GM12875 (cell line): ENCODE results near the gene TCOF1.

Source experiments
- H3K4me3 ChIP-seq: one replicate; pipeline ENCODE4 v1.5.1; 2011; ENCODE audit warnings: low read depth, low read length, control low read depth
- TF ChIP-seq, protein P1 (sequence below): IDR thresholded peaks from 2 replicates; pipeline ENCODE4 v1.5.1; 2011; ENCODE audit warnings: low read depth, mild to moderate bottlenecking, control low read depth, inconsistent platforms, low read length, moderate library complexity, borderline replicate concordance; ENCODE audit not compliant: insufficient read depth

TCOF1 gene

DNA sequence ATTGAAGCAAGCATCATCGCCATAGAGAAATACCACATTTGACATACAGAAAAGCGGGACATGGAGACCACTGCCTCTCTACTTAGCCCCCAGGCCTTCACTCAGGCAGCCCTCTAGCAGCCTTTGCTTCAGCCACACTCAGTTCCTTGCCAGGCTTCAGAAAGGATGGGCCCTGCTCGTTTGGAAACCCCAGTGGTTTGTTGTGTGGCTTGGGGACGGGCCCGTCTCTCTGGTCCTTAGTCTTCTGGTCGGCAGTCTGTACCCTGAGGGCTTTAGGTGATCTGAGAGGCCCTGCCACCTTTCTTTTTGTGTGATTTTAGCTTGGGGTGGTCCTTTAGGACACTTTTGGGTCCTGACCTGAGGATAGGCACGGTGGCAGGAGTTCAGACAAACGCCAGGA is 33.7 kb upstream of the TCOF1 start:
- TF ChIP-seq, protein P1, sequence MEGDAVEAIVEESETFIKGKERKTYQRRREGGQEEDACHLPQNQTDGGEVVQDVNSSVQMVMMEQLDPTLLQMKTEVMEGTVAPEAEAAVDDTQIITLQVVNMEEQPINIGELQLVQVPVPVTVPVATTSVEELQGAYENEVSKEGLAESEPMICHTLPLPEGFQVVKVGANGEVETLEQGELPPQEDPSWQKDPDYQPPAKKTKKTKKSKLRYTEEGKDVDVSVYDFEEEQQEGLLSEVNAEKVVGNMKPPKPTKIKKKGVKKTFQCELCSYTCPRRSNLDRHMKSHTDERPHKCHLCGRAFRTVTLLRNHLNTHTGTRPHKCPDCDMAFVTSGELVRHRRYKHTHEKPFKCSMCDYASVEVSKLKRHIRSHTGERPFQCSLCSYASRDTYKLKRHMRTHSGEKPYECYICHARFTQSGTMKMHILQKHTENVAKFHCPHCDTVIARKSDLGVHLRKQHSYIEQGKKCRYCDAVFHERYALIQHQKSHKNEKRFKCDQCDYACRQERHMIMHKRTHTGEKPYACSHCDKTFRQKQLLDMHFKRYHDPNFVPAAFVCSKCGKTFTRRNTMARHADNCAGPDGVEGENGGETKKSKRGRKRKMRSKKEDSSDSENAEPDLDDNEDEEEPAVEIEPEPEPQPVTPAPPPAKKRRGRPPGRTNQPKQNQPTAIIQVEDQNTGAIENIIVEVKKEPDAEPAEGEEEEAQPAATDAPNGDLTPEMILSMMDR: no peak

DNA sequence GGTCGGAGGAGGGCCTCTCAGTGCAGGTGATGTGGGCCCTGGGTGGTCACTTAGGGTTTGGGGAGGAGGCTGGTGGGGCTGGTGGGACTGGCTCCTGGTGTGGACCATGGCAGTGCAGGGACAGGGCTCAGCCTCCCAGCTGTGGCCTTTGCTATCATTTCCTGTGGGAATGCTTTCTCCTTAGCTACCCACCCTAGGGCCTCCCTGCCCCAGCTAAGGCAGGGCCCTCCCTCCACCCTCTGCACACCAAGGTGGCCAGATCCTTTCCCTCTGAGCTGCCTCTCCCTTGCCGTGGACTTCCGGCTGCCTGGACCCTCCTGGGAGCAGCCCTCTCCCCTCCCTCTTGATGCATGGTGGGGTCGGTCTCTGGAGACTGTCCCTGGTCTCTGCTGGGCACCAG is 32.1 kb upstream of the TCOF1 start:
- H3K4me3 ChIP-seq: no peak overlapping the region
- TF ChIP-seq, protein P1: no peak

More for the DNA sequence above, 33.7 kb upstream of the TCOF1 start:
- H3K4me3 ChIP-seq: no peak overlapping the region

DNA sequence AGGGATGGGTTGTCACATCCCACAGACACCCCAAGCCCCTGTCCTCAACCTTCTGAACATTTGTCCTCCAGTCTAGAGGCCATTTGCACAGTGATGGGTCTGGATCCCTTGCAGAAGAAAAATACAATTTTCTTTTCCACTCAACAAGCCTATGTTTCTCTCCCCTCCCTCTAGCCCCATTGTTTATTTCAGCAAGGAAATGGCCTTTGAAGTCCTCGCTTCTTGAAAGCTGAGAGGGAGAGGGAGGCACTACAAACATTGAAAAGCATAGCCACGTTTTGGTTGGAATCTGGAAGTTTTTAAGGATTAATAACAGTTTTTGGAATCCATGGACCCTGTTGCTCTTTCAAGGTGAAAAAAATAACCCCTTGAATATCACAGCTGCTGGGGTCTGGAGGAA is 30.8 kb upstream of the TCOF1 start:
- TF ChIP-seq, protein P1: no peak
- H3K4me3 ChIP-seq: no peak overlapping the region

DNA sequence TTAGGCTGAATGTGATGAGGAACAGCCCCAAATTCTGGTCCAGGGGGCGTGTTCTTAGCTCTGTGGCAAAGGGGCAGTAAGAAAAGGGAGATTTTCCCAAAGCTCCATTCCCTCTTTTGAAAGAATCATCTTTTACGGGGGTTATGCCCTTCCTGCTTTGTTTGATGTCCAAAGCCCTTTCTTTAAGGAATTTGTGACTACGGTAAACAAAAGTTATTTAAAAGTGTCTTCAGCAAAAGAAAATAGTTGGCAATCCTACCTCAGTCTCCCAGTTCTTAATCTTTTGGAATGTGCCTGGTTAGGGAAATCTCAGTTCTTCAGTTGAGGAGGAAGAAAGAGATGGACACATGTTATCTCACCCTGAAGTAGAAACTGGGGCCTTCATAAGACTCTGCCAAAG is 30.4 kb upstream of the TCOF1 start:
- no peak overlapping the region for H3K4me3 ChIP-seq
- TF ChIP-seq, protein P1: no peak

DNA sequence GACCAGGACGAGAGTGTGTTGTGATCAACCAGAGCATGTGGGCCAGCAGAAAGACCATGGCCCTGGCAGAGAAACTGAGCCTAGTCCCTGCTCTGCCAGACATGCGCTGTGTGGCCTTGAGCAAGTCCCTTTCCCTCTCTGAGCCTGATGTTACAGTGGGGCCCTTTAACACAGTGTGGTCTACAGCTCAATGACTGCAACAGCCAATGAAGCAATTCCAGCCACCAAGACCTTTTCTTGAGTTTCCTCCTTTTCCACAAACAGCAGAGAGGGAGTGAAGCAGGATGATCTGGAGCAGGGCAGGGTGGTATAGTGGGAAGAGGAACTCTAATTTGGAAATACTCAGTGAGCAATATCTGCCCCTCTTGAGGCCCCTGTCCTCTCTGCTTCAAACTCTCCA is 29.0 kb upstream of the TCOF1 start:
- H3K4me3 ChIP-seq: no peak overlapping the region
- TF ChIP-seq, protein P1: no peak

DNA sequence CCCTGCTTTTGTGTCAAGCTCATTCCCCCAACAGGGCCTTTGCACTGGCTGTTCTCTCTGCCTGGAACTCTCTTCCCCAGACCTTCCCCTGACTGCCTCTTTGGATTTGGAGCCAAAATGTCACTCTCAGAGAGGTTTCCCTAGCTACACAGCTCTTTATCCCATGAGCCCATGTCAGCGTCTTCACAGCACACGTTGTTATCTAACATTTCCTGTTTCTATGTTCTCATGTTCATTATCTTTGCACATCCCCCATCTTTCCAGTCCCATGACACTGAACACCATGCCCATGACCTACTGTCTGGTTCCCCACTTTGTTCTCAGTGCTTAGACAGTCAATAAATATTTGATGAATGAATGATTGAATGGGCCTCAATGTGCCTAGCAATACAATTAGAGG is 28.5 kb upstream of the TCOF1 start:
- H3K4me3 ChIP-seq: no peak overlapping the region
- TF ChIP-seq, protein P1: no peak

DNA sequence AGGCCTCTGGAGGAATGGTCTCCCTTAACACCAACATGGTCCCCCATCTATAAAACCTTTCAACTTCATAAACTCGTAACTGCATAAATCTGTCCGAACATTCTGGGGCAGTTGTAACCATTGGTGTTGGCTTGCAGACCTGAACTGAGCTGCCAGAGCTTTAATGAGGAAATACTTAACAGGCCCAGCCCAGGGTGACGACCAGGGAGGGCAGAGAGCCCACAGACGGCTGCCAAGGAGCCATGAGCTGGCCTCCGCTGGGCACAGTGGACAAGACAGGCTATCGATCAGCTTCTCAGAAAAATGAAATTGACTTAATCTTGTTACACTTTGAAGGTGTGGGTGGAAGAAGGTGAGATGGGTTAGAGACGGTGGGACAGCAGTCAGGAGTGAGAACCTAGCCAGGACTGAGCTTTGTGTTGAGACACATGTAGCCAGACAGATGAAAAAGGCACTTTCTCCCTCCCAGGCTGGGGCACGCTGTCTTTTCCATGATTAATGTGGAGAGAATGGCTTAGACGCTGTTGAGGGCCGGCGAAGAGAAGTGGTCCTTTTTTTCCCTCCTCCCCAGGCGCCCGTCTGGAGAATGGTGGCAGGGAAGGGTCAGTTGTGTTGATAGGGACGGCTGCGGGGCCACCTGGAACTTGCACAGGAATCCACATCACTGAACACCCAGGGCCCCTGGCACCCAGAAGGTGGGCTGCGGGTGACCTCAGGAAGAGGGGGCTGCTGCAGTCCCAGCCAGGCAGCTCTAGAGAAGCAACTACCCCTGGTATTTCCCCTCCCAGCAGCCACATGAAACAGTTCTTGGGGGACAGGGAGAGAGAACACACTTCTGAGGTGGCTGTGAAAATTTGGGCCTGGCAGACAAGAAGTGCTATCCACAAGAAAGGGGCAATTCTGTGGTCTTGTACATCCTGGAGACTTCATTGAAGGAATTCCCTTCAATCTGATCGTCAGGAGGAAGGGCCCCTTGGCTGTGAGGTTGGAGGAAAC is 27.3 kb upstream of the TCOF1 start:
- H3K4me3 ChIP-seq: no peak overlapping the region
- TF ChIP-seq, protein P1: no peak
